Measurements from ENCODE around the gene G6PC3. TPM values are rescaled to one million over a fixed set of nuclear protein-coding genes. Genes with fewer than 3 reads are reported as not detected.
"Not testable (repeated sequence)": the region's sequence is repeated elsewhere in the genome, so short reads cannot be mapped to it uniquely, and the experiment has no call there.

Gene G6PC3
- total and polyA plus RNA-seq, 7 donors, result 8.4 to 45.5 (median 25.7) TPM

- no peaks in the 10 kb centered on the region for H3K27me3 ChIP-seq
- no peak for TF ChIP-seq EP300 (IDR thresholded peaks at IDR 0.05)
- no peak for TF ChIP-seq POLR2AphosphoS5 (IDR thresholded peaks at IDR 0.05)
- TF ChIP-seq CTCF (IDR thresholded peaks at IDR 0.05), result no peak
- TF ChIP-seq POLR2A (IDR thresholded peaks at IDR 0.05), result no peak
- peaks cover 0 to 48% (median 41%) of the 10 kb centered on the region in 4 donors for H3K4me1 ChIP-seq
- H3K36me3 ChIP-seq, result peaks cover 0 to 10% (median 3%) of the 10 kb centered on the region in 4 donors
- H3K27ac ChIP-seq, result peak overlapping the region in 2 of 4 donors; percentile 62 to 71
- no peaks in the 10 kb centered on the region for H3K9me3 ChIP-seq
- intact Hi-C loops (cut with DNase I), result no loop called here
- no peak for DNase-seq
- 73 to 78% methylated on average over 1 of the region's 1 CpG for WGBS, 2 donors
- H3K4me3 ChIP-seq, result no peak overlapping the region
These were observed 26.5 kb upstream of the G6PC3 start for GRCh38 chr17:44044071-44044470.

GRCh38 chr17:44045486-44045885, 25.0 kb upstream of the G6PC3 start:
- 85 to 92% methylated on average over 4 of the region's 4 CpGs for WGBS, 2 donors
- no peak overlapping the region for H3K27ac ChIP-seq
- intact Hi-C loops (cut with DNase I), result no loop called here
- peaks cover 4 to 24% (median 12%) of the 10 kb centered on the region in 4 donors for H3K36me3 ChIP-seq
- H3K4me3 ChIP-seq, result no peak overlapping the region
- H3K4me1 ChIP-seq, result peaks cover 0 to 38% (median 31%) of the 10 kb centered on the region in 4 donors
- no peak for TF ChIP-seq CTCF (IDR thresholded peaks at IDR 0.05)
- TF ChIP-seq POLR2A (IDR thresholded peaks at IDR 0.05), result no peak
- no peak for TF ChIP-seq EP300 (IDR thresholded peaks at IDR 0.05)
- TF ChIP-seq POLR2AphosphoS5 (IDR thresholded peaks at IDR 0.05), result no peak
- H3K27me3 ChIP-seq, result no peaks in the 10 kb centered on the region
- no peaks in the 10 kb centered on the region for H3K9me3 ChIP-seq
- DNase-seq, result no peak

GRCh38 chr17:44046893-44047292, 23.6 kb upstream of the G6PC3 start:
- 97 to 98% methylated on average over 7 of the region's 7 CpGs for whole genome bisulfite sequencing, 2 donors
- H3K9me3 ChIP-seq; DNase-seq; intact Hi-C loops (cut with DNase I); H3K27ac ChIP-seq; H3K27me3 ChIP-seq; H3K4me3 ChIP-seq: not testable (repeated sequence)
- peaks cover 0 to 25% (median 19%) of the 10 kb centered on the region in 4 donors for H3K4me1 ChIP-seq
- H3K36me3 ChIP-seq, result peaks cover 4 to 38% (median 25%) of the 10 kb centered on the region in 4 donors

- 96 to 97% methylated on average over 9 of the region's 9 CpGs for WGBS, 2 donors
- no peak for TF ChIP-seq EP300 (IDR thresholded peaks at IDR 0.05)
- TF ChIP-seq CTCF (IDR thresholded peaks at IDR 0.05), result no peak
- TF ChIP-seq POLR2A (IDR thresholded peaks at IDR 0.05), result no peak
- no peak for TF ChIP-seq POLR2AphosphoS5 (IDR thresholded peaks at IDR 0.05)
- H3K27ac ChIP-seq, result no peak overlapping the region
- DNase-seq, result no peak
- peaks cover 0 to 19% (median 17%) of the 10 kb centered on the region in 4 donors for H3K4me1 ChIP-seq
- H3K9me3 ChIP-seq, result no peaks in the 10 kb centered on the region
- peaks cover 4 to 45% (median 30%) of the 10 kb centered on the region in 4 donors for H3K36me3 ChIP-seq
- no peak overlapping the region for H3K4me3 ChIP-seq
- H3K27me3 ChIP-seq, result no peaks in the 10 kb centered on the region
- intact Hi-C loops (cut with DNase I), result no loop called here
These were observed 21.1 kb upstream of the G6PC3 start for GRCh38 chr17:44049294-44050060.

GRCh38 chr17:44053125-44053872, 17.2 kb upstream of the G6PC3 start:
- Histone ChIP-seq H3K4me1 (peaks cover 0 to 19% (median 13%) of the 10 kb centered on the region in 4 donors), H3K36me3 (peaks cover 4 to 57% (median 30%) of the 10 kb centered on the region in 4 donors), H3K4me3 (no peak overlapping the region), H3K27ac (peak overlapping the region in 2 of 4 donors; percentile 4 to 23), H3K27me3 (no peaks in the 10 kb centered on the region), H3K9me3 (no peaks in the 10 kb centered on the region)
- no peak for DNase-seq
- TF ChIP-seq POLR2AphosphoS5 (IDR thresholded peaks at IDR 0.05) (no peak), EP300 (IDR thresholded peaks at IDR 0.05) (no peak), CTCF (IDR thresholded peaks at IDR 0.05) (no peak), POLR2A (IDR thresholded peaks at IDR 0.05) (no peak)
- WGBS, 2 donors, result 49 to 65% methylated on average over 3 of the region's 3 CpGs
- intact Hi-C loops (cut with DNase I), result no loop called here

All from sigmoid colon (tissue), 7 donors.